GM21619 (cell line): ENCODE data around the gene CDK15.
"Not testable (repeated sequence)": the region's sequence is repeated elsewhere in the genome, so short reads cannot be mapped to it uniquely, and the experiment has no call there.

ENCODE experiments used
- ATAC-seq: cut with Tn5 transposase; IDR thresholded peaks from one replicate; pipeline ENCODE4 v1.9.1; 2021; ENCODE audit not compliant: unreplicated experiment

The CDK15 gene

DNA sequence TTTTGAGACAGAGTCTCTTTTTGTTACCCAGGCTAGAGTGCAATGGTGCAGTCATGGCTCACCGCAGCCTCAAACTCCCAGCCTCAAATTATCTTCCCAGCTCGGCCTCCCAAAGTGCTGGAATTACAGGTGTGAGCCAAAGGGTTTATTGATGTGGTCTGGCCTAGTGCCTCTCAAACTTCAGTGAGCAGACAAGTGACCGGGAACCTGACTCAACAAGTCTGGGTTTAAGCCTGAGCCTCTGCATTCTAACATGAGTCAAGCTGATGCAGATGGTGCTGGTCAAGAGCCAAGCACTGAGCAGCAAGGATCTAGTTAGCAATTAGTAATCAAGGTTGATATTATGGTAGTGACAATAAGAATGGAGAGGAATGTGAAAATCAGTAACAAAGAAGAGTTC is 21.3 kb downstream of the CDK15 start:
- ATAC-seq = no peak

DNA sequence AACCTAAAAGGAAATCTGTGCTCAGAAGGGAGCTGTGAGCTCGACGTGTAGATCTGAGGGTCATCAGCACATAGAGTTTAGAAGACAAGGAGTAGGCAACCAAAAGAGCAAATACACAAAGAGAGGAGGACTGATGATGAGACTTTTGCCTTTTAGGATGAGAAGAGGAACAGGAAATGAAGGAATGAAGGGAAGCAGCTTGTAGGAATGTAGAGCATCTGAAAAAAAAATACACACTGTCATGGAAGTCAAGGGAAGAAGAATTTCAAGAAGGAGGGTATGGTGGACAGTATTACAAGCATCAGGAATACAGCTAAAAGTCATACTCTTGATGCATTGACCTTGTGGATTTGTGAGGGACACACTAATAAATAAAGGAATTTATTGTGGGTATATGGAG is 21.9 kb downstream of the CDK15 start:
- no peak for ATAC-seq

DNA sequence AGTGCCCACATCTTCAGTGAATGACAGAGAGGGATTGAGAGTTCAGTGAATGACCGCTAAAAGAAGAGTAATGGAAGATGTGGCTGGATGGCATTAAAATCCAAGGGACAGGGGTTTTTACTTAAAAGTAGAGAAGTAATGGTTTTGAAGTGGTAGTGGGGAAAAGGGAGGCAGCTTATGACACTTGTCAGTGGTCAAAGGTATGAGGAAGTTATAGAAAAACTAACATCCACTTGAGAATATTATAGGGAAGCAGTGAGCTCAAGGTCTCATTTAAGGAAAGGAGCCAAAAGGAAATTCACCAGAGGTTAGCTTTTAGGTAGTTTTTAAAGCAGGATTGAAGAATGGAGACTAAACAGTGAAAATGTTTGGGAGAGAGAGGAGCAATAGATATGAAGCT is 24.3 kb downstream of the CDK15 start:
- ATAC-seq = no peak

DNA sequence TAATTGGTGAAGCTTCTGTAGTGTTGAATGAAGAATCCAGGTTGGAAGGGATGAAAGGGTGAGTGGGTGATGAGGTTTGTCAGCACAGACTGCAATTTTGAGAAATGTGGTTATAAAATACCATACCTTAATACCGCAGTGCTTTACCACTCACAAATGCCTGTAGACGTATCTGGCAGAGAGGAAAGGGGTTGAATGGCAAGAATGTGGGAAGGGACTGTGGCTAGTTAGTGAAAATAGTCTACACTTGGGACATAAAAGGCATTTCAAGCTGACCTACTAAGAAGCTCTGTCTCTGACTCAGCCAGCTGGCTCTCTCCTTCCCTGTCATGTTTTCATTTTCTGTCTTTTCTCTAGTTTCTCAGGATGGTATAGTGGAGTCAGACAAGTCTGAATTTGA is 25.1 kb downstream of the CDK15 start:
- no peak for ATAC-seq

DNA sequence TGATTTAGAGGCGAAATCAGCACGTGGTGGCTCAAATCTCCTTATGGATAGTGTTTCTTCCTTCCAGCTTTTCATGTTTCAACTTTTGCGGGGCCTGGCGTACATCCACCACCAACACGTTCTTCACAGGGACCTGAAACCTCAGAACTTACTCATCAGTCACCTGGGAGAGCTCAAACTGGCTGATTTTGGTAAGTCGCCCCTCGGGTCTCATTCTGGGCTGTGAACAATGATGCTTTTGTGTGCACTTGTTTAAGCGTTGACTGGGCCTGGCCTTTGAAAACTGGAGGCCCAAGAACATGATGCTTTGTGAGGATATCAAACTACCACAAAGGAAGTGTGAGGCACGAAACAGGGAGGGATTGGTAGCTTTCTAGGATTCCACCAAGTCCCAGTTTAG is 27.4 kb downstream of the CDK15 start:
- ATAC-seq = no peak

DNA sequence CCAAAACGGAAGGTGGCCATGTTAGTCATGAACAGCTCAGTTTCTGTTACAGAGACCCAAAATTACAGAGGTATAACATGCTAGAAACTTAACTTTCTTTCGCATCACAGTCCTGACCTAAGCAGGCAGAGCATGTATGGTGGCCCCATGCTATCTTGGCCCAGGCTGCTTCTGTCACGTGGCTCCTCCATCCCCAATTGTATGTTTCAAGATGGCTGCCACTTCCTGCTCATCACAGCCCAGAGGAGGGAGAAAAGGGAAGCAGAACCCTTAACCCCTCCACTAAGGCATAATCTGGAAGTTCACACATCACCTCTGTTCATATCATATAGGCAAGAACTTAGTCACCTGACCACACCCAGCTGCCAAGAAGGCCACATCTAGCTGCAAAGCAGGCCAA is 28.7 kb downstream of the CDK15 start:
- ATAC-seq = no peak

DNA sequence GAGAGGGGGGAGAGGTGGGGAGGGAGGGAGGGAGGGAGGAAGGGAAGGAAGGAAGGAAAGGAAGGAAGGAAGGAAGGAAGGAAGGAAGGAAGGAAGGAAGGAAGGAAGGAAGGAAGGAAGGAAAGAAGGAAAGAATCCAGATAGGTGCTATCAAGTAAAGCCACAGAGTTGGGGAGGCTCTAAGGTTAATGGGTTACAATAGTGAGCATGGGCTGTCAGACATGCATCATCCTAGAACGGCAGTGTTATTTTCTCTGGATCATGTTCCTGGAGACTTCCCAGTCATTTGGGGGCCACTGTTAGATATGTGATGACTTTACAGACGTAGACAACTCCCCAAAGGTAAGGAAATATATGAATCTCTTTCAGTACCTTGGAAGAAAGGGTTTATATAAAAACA is 31.1 kb downstream of the CDK15 start:
- no peak for ATAC-seq

DNA sequence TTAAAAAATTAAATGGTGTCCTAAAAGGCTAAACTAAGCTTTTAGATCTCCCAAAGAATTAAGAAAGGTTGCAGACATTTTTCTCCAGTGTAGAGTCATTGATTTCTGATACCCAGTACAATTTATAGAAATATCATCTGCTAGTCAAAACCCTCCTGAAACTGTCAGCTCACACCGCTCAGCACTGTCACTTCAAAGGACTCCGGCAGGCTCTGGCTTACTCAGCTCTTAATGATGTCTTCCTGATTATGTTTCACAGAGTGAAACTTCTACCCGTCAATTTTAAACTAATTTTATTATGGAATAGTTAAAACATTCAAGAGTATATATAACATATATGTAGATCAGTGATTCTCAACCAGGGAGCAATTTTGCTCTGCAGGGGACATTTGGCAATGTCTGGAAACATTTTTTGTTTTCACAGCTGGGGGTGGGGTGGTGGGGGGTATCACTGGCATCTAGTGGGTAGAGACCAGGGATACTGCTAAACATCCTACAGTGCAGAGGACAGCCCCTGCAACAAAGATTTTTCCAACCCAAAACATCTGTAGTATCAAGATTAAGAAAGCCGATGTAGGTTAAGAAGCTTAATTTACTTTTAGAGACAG is 31.6 kb downstream of the CDK15 start:
- no peak for ATAC-seq

DNA sequence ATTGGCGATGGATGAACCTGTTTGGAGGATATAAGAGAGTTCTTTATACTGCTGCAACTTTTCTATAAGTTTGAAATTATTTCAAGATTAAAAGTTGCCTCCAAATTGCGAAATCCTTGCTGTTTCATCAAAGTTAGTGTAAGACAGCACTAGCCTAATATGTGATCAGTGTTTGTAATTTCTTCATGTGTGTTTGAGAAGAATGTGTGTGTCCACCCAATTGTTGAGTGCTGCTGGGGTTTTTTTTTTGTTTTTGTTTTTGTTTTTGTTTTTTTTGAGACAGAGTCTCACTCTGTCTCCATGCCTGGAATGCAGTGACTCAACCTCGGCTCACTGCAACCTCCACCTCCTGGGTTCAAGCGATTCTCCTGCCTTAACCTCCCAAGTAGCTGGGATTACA is 33.4 kb downstream of the CDK15 start:
- ATAC-seq = no peak

DNA sequence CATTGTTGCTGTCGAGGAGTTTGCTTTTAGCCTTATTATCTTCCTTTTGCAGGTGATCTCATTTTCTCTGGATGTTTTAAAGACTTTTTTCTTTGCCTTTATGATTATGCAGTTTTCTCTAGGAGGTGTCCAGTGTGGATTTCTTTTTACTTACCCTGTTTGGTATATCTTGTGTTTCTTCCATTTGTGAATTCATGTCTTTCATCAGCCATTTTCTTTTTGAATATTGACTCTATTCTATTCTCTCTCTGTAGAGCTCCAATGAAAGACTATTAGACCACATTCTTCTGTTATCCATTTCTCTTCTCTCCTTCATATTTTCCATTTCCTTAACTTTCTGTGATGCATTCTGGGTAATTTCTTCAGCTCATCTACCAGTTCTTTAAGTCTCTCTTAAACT is 34.4 kb downstream of the CDK15 start:
- ATAC-seq = no peak

DNA sequence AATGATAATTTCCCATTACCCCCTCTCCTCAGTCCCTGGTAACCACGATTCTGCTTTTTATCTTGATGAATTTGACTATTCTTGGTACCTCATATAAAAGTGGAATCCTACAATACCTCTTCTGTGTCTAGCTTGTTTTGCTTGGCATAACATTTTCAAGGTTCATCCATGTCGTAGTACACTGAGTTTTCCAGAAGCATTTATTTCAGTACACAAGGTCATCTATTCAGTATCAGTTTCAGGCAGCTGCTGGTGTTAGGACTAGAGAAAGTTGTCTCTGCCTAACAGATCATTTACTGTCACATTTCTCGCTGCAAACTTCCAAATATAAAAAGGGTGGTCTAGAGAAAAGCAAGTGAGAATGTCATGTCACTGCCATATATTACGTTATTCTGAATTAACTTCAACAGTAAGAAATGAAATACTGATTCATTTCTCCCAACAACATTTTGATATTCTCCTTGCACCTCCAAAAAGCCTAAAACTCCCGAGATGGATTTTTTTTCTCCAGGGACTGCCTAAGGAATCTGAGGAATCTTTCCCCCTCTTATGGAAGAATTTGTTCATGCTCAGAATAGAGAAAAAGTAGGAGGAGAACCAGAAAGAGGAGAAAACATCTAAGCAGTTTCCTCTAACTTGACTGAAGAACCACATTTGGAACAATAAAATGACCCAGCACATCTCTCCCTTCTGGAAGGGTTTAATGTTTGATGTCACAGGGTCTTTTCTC is 36.0 kb downstream of the CDK15 start:
- ATAC-seq = no peak

DNA sequence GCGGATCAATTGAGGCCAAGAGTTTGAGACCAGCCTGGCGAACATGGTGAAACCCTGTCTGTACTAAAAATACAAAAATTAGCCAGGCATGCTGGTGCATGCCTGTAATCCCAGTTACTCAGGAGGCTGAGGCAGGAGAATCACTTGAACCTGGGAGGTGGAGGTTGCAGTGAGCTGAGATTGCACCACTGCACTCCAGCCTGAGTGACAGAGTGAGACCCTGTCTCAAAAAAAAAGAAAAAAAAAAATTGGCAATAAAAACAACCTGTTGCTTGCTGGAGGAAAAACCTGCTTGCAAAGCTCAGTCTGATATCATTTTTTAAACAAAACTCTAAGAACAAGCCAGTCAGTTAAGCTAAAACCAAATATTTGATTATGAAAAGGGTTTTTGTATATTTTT is 38.6 kb downstream of the CDK15 start:
- not testable (repeated sequence) for ATAC-seq

DNA sequence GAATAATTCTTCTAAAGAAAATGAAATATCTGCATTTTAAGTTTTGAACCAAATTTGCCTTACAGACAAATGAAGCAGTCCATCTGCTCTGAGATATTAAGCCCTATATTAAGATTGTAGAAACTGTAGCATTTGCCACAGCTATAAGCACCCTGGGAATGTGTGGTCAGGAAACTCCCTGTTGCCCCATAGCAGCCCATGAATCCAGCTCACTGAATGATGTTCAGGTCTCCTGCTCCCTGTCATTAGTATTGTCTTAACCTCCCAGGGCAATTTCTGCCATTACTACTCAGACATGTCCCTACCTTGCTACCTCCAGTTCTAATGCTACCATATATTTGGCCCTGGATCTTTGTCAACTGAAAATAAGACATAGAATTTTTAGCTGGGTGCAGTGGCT is 41.1 kb downstream of the CDK15 start:
- no peak for ATAC-seq

DNA sequence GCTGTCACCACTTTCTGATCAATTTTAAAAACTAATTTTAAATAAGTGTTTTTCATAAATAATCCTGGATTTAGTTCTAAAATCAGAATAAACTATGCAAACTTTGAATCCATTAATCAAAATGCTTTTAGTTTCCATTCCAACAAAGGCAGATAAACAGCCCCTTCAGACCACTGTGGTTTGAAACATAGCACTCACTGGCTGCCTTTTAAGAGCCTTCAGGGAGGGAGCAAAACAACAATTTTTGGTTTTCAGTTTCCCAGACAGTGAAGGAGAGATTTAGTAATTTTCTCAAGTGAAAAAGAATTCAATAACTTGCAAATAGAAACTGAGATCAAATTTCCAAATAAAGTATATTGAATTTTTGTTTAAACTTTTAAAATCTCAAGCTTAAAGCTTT is 46.1 kb downstream of the CDK15 start:
- ATAC-seq = no peak

DNA sequence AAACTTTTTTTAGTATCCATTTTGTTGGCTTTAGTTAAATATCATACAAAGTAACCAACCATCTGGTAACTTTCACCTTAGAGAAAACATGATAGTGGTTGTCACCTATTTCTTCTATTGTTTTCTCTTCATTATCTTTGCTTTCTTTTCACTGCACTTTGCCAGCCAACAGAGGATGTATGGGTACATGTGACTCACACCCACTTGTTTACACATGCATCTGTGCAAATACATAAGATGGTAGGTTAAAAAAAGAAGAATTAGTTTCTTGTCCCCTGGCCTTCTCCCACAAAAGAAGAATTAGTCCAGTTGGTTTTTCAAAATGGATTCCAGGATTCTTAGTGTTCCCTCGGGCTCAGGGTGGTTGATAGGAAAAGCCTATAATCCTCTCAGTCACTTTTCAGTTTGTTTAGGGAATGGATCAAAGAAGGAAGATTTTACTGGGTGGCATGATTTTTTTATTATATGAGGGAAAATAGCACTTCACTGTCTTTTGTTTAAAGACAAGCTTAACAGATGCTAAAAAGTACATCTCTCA is 46.6 kb downstream of the CDK15 start:
- no peak for ATAC-seq

DNA sequence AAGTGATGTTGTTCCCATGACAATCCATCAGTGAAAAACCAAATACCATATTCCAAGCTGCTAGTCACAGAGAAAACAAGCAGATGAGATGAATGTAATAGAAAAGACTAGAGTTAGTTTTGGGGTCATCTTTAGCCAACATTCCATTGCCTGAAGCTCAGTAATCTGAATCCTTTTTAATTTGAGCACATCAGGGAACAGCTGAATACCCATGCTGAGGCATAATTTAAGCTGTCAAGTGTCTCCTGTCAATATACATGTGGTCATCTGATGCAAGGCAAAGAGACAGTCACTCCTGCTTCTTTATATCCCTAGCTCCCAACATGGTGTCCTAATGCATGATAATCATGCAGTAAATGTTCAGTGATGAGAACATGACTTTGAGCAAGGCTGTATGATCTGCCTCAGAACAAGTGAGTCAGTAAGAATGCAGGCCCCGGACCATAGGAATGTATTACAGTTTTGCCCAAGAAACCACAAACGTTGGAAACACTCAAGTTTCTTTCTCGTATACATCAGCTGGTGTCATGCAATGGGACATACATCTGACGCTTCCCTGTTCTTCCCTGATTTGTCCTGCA is 48.0 kb downstream of the CDK15 start:
- no peak for ATAC-seq

DNA sequence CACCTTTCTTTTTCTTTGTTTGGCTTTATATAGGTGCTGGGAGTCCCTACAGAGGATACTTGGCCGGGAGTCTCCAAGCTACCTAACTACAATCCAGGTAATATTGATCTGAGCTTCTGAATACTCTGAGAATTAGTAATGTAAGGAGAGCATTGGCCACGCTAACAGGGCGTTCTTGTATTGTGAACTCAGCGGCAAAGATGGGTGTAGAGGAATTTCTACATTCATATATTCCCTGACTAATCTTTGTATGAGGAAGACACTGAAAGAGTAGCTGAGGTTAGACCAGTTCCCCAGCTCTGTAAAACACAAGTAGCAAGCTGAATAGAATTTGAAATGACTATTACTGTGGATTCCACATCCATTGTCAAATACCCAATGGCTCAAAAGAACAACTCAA is 48.5 kb downstream of the CDK15 start:
- no peak for ATAC-seq

DNA sequence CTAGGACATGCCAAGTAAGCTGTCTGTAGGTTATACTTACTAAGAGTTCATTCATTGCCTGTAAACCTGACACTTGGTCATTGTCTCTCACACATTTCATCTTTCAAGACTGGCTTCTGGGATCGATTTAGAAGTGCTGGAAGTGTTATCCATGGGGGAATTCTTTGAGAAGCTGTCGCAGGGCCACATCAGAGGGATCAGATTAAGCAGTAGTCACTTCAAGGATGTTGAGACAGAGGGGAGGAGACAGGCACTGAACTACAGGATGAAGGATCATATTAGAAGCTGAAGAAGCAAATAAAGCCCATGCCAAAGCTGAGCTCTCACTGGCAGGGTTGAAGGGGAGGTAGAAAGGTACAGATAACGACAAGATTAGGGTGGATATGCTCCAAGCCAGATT is 49.0 kb downstream of the CDK15 start:
- no peak for ATAC-seq

DNA sequence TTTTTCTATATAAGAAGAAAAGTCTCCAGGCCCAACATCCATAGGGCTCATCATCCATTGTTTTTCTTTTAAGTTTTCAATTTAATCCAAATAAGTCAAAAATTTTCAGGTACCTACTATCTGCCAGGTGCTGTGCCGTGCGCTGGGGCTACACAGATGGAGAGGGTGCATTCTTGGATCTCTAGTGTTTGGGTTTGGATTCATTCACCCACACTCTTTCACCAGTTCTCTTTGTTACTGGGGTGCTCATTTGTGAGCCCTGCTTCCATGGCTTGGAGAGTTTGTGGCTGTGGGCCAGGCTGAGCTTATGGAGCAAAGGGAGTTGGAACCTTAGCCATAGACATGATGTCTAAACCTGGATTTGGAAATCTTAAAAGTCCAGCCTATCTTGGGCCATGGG is 51.0 kb downstream of the CDK15 start:
- no peak for ATAC-seq

DNA sequence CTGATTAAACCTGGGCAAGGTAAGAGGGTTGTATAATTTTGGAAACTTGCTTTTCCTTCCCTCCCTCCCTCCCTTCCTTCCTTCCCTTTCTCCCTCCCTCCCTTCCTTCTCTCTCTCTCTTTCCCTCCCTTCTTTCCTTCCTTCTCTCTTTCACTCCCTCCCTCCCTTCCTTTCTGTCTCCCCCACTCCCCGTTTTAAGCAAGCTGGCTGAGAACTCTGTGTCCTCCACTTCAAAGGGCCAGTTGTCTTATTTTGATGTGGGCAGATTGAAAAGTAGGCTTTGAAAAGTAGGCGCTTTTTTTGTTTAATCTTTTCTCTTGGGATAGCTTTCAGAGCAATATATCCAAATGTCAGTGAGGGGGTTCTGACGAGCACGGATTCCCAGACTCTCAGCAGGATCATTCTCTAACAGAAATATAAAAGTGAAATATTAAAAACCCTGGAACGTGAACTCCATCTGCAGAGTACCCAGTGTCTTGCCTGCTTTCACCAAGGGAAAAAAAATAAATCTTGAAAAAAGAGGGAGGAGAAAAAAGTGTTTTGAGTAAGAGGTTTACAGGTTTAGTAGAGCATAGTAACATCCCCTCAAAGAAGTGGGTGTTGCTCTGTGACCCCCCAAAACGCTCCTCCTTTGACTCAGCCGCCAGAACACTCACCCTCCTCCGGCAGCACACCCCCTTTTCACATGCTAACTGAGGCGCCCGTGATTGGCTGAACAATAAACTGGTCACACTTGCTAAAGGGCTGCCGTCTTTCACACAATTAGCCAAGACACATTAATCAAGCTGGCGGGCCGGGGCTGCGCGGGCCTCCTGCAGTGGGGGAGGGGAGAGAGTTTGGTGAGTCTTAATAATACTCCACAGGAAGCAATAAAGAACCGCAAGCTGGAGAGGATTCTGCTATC is 52.2 kb downstream of the CDK15 start:
- no peak for ATAC-seq

DNA sequence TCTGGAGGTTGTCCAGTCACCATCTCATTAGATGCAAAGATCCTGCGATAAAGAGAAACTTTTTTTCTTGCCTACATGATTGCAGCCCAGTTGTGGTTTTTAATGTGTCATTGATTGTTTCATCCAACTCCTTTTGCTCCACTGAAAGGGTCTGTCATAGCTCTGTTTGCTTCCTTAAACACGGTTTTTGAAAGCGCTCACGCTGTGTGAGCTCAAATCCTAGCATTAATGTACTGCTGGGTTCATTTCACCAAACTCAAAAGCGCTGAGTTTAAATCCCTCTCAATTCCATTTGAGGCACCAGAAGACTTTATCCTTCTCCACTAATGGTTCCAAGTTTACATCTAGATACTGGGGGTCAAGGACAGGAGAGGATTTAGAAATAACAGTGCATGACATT is 53.6 kb downstream of the CDK15 start:
- ATAC-seq = no peak
